Measurements from ENCODE around the gene GDF2.

Gene GDF2

GRCh38 chr10:47370015-47370767 is 47.9 kb downstream of the GDF2 start:
- no peak for DNase-seq

- no peak for DNase-seq
Observed at GRCh38 chr10:47370878-47371277, 48.6 kb downstream of the GDF2 start.

- DNase-seq: no peak
Observed at GRCh38 chr10:47371629-47372485, 49.6 kb downstream of the GDF2 start.

GRCh38 chr10:47372726-47373125 is 50.5 kb downstream of the GDF2 start:
- DNase-seq: no peak

- DNase-seq: peak; percentile 58
Observed at GRCh38 chr10:47374611-47375536, 52.6 kb downstream of the GDF2 start.

- DNase-seq: no peak
Observed at GRCh38 chr10:47376522-47377220, 54.4 kb downstream of the GDF2 start.
